ENCODE results near the gene PLPPR5. TPM values are rescaled to one million over a fixed set of nuclear protein-coding genes. Genes with fewer than 3 reads are reported as not detected.

Gene PLPPR5, protein sequence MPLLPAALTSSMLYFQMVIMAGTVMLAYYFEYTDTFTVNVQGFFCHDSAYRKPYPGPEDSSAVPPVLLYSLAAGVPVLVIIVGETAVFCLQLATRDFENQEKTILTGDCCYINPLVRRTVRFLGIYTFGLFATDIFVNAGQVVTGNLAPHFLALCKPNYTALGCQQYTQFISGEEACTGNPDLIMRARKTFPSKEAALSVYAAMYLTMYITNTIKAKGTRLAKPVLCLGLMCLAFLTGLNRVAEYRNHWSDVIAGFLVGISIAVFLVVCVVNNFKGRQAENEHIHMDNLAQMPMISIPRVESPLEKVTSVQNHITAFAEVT
- under 0.01 TPM in 1 of 2 replicates, not detected in the other for total RNA-seq

DNA sequence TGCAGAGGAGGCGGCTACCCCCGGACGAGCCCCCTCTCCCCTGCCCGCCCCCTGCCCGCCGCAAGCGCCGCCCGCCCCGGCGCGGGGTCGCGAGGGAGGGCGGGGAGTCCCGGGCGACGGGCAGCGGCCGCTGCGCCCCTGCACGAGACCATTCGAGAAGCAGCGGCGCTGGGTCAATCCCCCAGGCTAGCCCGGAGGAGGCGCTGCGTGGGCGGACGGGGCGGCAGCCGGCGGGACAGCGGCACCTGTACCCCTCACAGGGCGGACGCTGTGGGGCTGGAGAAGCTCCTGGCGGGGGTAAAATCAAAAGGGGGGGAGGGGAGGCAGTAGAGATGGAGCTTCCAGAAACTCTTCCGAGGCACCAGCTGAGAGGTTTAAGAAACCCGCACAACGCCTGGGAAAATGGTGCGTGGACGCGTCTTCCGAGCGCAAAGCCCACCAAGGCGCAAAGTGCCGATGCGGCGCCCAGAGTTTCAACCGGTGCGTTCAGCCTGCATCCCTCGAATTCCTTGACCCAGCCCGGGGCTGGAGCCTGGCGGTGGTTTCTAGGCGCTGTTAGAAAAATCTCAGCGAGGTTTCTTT lies at the start of gene PLPPR5:
Gene PLPPR5 (minus strand): TSS at position 1 of the 582 bp plus-strand sequence. CDS start 190 bp downstream, outside the sequence.

